Activated CD4-positive, CD25-positive, alpha-beta regulatory T cell treated with anti-CD3 and anti-CD28 coated beads, Interleukin-2, amount 50 U/mL, for 72 hours (primary cell): Measurements from ENCODE around the gene SLC8B1.

Experiments used
- DNase-seq: peaks from one replicate; pipeline ENCODE4 v3.0.0; 2021

The SLC8B1 gene

GRCh38 chr12:113292091-113292490 lies 42.8 kb downstream of the SLC8B1 start:
- DNase-seq: no peak

GRCh38 chr12:113291586-113291985 lies 43.3 kb downstream of the SLC8B1 start:
- DNase-seq: no peak

- no peak for DNase-seq
Measured at GRCh38 chr12:113290506-113290905, 44.4 kb downstream of the SLC8B1 start.

- no peak for DNase-seq
Measured at GRCh38 chr12:113289361-113289760, 45.5 kb downstream of the SLC8B1 start.

- no peak for DNase-seq
Measured at GRCh38 chr12:113287899-113288282, 47.0 kb downstream of the SLC8B1 start.

GRCh38 chr12:113287146-113287898 lies 47.6 kb downstream of the SLC8B1 start:
- no peak for DNase-seq

GRCh38 chr12:113286712-113287111 lies 48.2 kb downstream of the SLC8B1 start:
- no peak for DNase-seq

- DNase-seq: no peak
Measured at GRCh38 chr12:113285679-113286610, 49.0 kb downstream of the SLC8B1 start.

GRCh38 chr12:113284751-113285150 lies 50.2 kb downstream of the SLC8B1 start:
- DNase-seq: no peak

GRCh38 chr12:113278633-113279032 lies 56.3 kb downstream of the SLC8B1 start:
- no peak for DNase-seq

GRCh38 chr12:113278141-113278540 lies 56.8 kb downstream of the SLC8B1 start:
- no peak for DNase-seq

GRCh38 chr12:113277511-113277910 lies 57.4 kb downstream of the SLC8B1 start:
- no peak for DNase-seq

- no peak for DNase-seq
Measured at GRCh38 chr12:113276946-113277500, 57.9 kb downstream of the SLC8B1 start.

- DNase-seq: no peak
Measured at GRCh38 chr12:113276306-113276705, 58.6 kb downstream of the SLC8B1 start.

GRCh38 chr12:113274848-113275247 lies 60.1 kb downstream of the SLC8B1 start:
- no peak for DNase-seq

GRCh38 chr12:113273053-113273725 lies 61.7 kb downstream of the SLC8B1 start:
- DNase-seq: no peak

GRCh38 chr12:113271853-113272561 lies 62.9 kb downstream of the SLC8B1 start:
- DNase-seq: no peak

- no peak for DNase-seq
Measured at GRCh38 chr12:113271466-113271852, 63.5 kb downstream of the SLC8B1 start.

GRCh38 chr12:113270709-113271009 lies 64.2 kb downstream of the SLC8B1 start:
- DNase-seq: no peak

- no peak for DNase-seq
Measured at GRCh38 chr12:113269257-113269943, 65.5 kb downstream of the SLC8B1 start.

GRCh38 chr12:113268621-113269020 lies 66.3 kb downstream of the SLC8B1 start:
- DNase-seq: no peak

- DNase-seq: no peak
Measured at GRCh38 chr12:113268136-113268535, 66.8 kb downstream of the SLC8B1 start.
